GM12891 (cell line): ENCODE data around the gene NEGR1.

Experiments used
- DNase-seq: peaks from one replicate; pipeline ENCODE4 v3.0.0; 2011; ENCODE audit warnings: low spot score; ENCODE audit not compliant: insufficient read length
- FAIRE-seq: peaks from 2 replicates; lab custom pipeline; 2011; peaks lifted over from hg19 to GRCh38; lab: Jason Lieb, UNC
- PAX5 ChIP-seq: IDR thresholded peaks from 2 replicates; pipeline ENCODE4 v1.6.1; 2011; ENCODE audit warnings: low read length, moderate library complexity, mild to moderate bottlenecking; ENCODE audit not compliant: insufficient read depth, severe bottlenecking
- POLR2A ChIP-seq: IDR thresholded peaks from 2 replicates; pipeline ENCODE4 v1.6.1; 2011; ENCODE audit warnings: low read depth, low read length, control low read depth
- POLR2AphosphoS5 ChIP-seq: IDR thresholded peaks from 2 replicates; pipeline ENCODE4 v1.6.1; 2011; ENCODE audit warnings: low read depth, low read length, control low read depth
- POU2F2 ChIP-seq: IDR thresholded peaks from 2 replicates; pipeline ENCODE4 v1.6.1; 2011; ENCODE audit warnings: low read depth, mild to moderate bottlenecking, control low read depth, low read length, moderate library complexity
- SPI1 ChIP-seq: IDR thresholded peaks from 2 replicates; pipeline ENCODE4 v1.6.1; 2011; ENCODE audit warnings: low read depth, low read length, control low read depth
- TAF1 ChIP-seq: IDR thresholded peaks from 2 replicates; pipeline ENCODE4 v1.6.1; 2011; ENCODE audit warnings: low read depth, low read length, control low read depth

NEGR1 gene

GRCh38 chr1:71610476-71610875 lies 671.9 kb downstream of the NEGR1 start:
- no peak for DNase-seq
- FAIRE-seq, result no peak
- no peak for TF ChIP-seq POLR2AphosphoS5
- no peak for TF ChIP-seq POU2F2
- TF ChIP-seq POLR2A, result no peak
- TF ChIP-seq SPI1, result no peak
- TF ChIP-seq PAX5, result no peak

DNA sequence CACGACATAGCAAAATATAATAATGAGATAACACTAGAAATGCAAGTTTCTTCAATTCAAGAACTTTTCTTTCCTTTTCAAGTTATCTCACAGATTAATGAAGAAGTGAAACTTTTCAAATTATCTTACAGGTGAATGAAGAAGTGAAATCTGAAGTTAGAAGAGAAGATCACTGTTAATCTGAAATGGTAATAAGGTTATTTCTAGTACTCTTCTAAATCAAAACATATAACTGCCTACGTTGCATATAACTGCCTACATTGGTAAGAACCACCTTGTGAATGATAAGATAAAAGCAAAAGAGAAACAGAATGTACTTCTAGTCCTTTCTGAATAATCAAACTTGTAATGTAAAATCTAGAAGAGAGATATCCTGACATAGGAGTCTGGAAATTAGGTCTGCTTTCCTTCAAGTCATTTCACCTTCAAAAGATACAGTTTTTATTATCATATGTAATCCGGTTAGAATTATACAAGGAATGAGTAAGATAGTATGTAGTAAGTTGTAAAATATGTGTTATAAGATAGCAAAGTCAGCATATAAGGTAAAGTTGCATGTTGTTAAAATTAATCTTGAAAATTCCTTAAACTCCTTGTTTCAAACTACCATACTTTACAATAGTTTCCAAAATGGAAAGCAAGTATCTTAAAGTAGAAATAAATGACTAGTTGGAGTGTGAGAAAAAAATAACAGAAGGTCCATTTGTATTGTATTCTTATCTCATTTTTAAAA lies 679.1 kb downstream of the NEGR1 start:
- DNase-seq, result no peak
- no peak; the same call in 1 of the 2 replicates for TF ChIP-seq SPI1
- TF ChIP-seq POLR2AphosphoS5, result no peak
- TF ChIP-seq TAF1, result no peak
- no peak for TF ChIP-seq POLR2A
- no peak for TF ChIP-seq PAX5
- no peak for TF ChIP-seq POU2F2
- no peak for FAIRE-seq

DNA sequence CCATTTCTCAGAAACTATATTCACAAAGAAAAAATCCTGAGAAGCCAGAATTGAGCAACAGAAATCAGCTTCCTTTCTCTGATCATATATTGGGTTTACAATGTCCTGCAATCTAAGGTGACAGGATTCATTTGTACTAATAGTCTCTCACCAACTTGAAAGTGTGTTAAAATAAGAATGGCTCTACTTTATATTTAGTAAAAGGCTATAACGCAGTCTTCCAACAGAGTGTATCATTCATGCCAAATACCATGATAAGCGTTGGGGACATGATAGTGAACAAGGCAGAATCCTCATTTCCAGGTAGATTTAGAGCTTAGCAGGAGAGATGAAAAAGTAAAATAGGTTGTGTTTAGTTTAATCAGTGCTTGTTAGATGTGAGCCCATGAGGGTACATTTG lies 682.3 kb downstream of the NEGR1 start:
- no peak for FAIRE-seq
- DNase-seq, result no peak
- no peak for TF ChIP-seq SPI1
- no peak for TF ChIP-seq POU2F2
- TF ChIP-seq POLR2AphosphoS5, result no peak
- TF ChIP-seq PAX5, result no peak
- TF ChIP-seq POLR2A, result no peak
- TF ChIP-seq TAF1, result no peak

DNA sequence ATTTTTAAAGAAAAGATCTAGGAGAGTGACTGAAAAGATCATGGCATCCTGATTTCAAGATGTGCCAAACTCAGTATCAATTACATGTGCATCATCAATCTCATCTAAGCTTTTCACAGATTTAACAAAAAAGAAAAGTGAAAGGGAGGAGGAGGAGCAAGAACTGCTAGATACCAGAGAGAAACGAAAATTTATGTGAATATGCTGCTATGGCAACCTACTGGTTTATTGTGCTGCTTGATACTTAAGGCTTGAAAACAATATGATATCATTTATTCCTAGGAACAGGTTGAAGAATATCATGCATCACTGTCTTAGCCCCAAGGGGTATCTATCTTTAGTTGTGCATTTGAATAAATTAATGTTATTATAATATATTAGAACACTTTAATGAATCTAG lies 683.0 kb downstream of the NEGR1 start:
- TF ChIP-seq POU2F2 (no peak), POLR2AphosphoS5 (no peak)
- no peak for FAIRE-seq

DNA sequence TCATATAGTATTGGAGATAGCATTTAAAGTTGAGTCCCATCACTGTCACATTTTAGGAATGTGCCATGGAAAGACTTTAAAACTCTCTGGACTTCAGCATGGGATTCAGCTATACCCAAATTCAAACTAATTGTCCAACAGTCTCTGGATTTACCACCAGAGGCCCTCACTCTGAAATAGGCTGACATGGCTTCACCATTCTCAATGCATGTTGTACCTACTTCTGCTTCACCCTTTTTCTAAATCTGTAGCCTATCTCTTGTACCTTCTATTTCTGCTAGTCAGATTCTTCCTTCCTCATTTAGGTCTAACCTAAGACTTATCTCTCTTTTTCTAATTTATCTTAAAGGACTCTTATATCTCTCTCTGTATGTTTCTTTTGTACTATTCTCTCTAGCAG lies 688.8 kb downstream of the NEGR1 start:
- TF ChIP-seq TAF1 (no peak), POLR2AphosphoS5 (no peak), POLR2A (no peak), POU2F2 (no peak), SPI1 (no peak), PAX5 (no peak)
- FAIRE-seq, result no peak
- DNase-seq, result no peak

More for the DNA sequence above, 683.0 kb downstream of the NEGR1 start:
- no peak for DNase-seq

DNA sequence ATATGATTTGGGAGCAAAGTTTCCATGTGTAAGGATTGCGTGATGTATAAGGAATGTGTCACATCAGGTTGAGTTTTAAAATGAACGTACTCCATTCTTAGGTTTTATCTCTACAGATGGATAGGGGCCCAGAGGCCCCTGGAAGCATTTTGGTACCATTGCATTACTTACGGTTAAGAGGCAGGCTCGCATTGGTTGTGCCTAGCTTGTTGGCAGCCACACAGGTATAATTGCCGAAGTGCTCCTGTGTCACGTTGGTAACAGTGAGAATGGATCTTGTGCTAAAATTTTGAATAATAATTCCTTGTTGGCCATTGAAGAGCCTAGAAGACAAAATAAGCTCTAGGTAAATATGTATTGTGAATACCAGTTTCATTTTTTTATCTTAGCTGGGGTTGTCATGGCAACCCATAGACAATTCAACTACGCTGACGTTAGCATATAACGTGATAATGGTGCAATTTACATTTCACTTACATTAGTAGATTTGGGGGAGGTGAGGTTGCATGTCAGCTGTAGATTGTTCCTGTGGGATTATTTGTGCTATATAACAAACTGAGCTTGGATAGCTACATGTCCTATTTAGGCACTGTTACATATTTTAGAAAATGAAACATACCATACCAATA lies 689.6 kb downstream of the NEGR1 start:
- DNase-seq, result no peak
- TF ChIP-seq POLR2AphosphoS5, result no peak
- TF ChIP-seq SPI1, result no peak
- no peak for TF ChIP-seq TAF1
- TF ChIP-seq POLR2A, result no peak
- no peak for TF ChIP-seq POU2F2
- no peak for TF ChIP-seq PAX5
- no peak for FAIRE-seq

GRCh38 chr1:71589005-71589404 lies 693.3 kb downstream of the NEGR1 start:
- DNase-seq (no peak), FAIRE-seq (no peak)
- TF ChIP-seq TAF1, result no peak
- no peak for TF ChIP-seq PAX5
- no peak for TF ChIP-seq POU2F2
- TF ChIP-seq POLR2AphosphoS5, result no peak
- no peak for TF ChIP-seq POLR2A
- no peak for TF ChIP-seq SPI1

DNA sequence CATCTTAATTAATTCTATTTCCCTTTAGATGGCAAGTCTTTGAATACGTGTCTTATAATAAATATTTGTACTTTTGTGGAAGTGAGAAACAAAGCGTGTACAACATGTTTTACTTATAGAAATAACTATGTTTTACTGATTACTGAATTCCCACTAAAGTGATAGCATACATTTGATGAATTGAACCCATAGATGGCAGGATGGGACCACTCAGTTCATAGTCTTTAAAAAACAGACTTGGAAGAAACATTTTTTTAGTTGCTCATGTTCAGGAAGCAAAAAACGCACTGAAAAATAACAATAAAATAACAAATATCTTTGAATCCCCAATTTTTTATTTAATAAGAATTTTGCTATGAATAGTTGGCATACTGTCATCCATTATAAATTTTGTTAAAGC lies 694.4 kb downstream of the NEGR1 start:
- TF ChIP-seq POLR2AphosphoS5 (no peak), TAF1 (no peak), PAX5 (no peak), POU2F2 (no peak), SPI1 (no peak), POLR2A (no peak)
- FAIRE-seq (no peak), DNase-seq (no peak)

DNA sequence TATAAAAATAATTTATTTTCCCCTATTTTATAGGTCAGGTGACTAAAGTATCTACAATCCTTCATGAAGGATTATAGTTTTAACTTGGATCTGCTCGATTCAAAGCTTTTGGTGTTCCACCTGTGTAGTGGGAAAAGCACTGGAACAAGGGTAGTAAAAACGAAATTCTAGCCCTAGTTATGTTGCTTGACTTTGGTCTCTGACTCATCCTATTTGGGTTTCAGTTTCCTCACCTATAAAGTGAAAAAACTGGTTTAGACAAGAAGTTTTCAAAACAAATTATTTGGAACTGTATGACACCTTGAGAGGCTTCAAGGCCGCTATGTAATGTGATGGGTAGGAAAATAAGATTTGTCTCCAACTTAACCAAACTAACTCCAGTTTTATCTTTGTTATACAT lies 696.3 kb downstream of the NEGR1 start:
- no peak for FAIRE-seq
- DNase-seq, result no peak
- TF ChIP-seq POU2F2 (no peak), TAF1 (no peak), POLR2AphosphoS5 (no peak), PAX5 (no peak), SPI1 (no peak), POLR2A (no peak)

DNA sequence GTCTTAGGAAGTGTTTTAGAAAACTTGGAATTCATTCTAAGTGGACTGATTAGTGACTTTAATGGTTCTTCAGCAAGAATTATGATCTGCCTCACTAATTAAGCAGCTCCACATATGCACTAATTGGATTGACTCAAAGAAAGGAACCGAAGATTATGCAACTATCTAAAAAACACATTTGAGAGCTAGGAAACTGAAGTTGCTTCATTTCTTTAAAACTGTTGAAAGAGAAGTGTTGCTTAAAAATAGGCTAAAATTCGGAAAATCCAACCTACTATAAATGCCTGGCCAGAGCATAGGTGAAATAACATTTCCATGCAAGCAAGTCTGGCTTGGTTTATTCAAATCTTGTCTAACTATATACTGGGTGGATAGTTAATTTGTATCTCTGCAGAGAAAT lies 698.6 kb downstream of the NEGR1 start:
- no peak for TF ChIP-seq POLR2A
- TF ChIP-seq POU2F2, result no peak
- no peak for TF ChIP-seq TAF1
- no peak for TF ChIP-seq PAX5
- TF ChIP-seq SPI1, result no peak
- no peak for TF ChIP-seq POLR2AphosphoS5
- DNase-seq, result no peak
- FAIRE-seq, result no peak

- no peak for FAIRE-seq
- TF ChIP-seq POLR2A, result no peak
- DNase-seq, result no peak
These were observed 699.7 kb downstream of the NEGR1 start for GRCh38 chr1:71582673-71583072.
